Activated effector memory CD4-positive, alpha-beta T cell treated with Interleukin-2 at 50 U/mL for 16 hours (primary cell): ENCODE measurements around the gene SETBP1.

Experiments used
- DNase-seq: peaks from one replicate; pipeline ENCODE4 v3.0.0-alpha.2; 2020

The SETBP1 gene

GRCh38 chr18:45102126-45102525 lies 421.4 kb downstream of the SETBP1 start:
- no peak for DNase-seq

DNA sequence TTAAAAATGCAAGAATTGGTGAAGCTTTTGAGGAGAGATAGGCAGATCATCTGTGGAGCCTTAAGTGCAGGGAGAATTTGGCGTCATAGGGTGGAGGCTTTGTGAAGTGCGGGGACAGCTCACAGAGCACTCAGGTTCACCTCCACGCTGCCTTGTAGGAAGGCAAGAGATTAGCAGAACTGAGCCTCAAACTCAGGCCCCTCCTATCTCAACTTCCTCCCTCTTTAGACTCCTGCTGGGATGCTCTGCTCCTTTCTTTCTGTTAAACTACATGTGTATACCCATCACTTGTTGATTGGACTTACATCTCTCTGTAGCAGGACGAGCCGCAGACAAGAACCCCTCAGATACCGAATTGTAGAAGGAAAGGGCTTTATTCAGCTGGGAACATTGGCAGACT lies 422.2 kb downstream of the SETBP1 start:
- no peak for DNase-seq

GRCh38 chr18:45103319-45104048 lies 422.8 kb downstream of the SETBP1 start:
- no peak for DNase-seq

- DNase-seq = no peak
These were observed 423.3 kb downstream of the SETBP1 start for GRCh38 chr18:45104049-45104395.

DNA sequence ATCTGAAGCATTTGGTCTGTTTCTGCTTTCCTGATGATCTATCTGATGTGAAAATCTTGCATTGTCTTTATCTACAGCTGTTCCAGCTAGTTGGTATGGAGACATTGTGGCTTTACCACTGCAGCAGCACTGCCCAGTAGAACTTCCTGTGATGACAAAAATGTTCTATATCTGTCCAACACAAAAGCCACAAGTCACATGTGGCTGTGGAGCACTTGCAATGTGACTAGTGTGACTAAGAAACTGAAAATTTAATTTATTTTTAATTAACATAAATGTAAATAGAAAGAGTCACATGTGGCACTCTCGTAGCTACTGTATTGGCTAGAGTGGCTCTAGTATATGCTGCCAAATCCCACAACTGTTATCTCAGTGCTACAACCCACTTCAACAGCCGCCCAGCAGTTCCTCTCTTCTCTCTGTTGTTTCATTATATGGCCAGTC lies 425.7 kb downstream of the SETBP1 start:
- DNase-seq = no peak

- DNase-seq = no peak
These were observed 426.7 kb downstream of the SETBP1 start for GRCh38 chr18:45107425-45107824.

GRCh38 chr18:45108754-45109153 lies 428.1 kb downstream of the SETBP1 start:
- DNase-seq = no peak

DNA sequence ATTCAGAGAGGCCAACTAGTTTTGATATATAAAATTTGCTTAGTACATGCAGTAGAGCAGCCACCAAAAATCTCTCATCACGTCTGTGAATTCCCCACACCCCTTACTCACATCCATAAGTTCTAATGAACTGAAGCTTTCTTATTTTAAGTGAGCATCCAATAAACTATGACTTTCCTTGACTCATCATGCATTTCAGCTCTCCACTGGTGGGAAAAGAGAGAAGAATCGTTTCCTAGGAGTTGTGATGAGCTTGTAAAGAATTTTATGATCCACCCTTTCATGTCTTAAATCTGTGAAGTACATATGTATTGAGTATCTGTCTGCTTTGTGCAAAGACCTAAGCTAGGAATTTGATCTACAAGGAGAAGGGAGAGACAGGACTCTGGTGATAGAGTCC lies 428.6 kb downstream of the SETBP1 start:
- DNase-seq = no peak

GRCh38 chr18:45109706-45110105 lies 429.0 kb downstream of the SETBP1 start:
- DNase-seq = no peak

GRCh38 chr18:45110577-45111501 lies 430.2 kb downstream of the SETBP1 start:
- DNase-seq = no peak

- no peak for DNase-seq
These were observed 430.8 kb downstream of the SETBP1 start for GRCh38 chr18:45111502-45111848.

- DNase-seq = no peak
These were observed 432.0 kb downstream of the SETBP1 start for GRCh38 chr18:45112682-45113081.

DNA sequence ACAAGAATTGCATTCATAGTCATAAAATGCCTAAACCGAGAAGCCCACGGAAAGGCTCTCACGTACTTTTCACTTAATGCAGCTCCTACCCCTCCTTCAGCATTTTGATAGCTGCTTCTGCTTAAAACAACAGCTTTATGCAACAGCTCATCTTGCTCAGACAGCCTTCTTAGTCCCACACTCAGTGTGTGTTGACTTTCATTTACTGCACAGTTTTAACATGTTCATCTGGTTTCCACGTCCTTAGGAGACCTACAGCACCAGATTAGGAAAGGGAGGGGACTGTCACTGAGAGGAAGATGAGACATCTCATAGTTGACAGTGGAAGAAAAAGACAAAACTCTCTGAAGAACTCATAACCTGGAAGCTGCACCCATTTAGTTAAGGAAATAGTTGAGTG lies 435.4 kb downstream of the SETBP1 start:
- DNase-seq = no peak
